Measurements from ENCODE around the gene ARID5A. TPM values are rescaled to one million over a fixed set of nuclear protein-coding genes. Genes with fewer than 3 reads are reported as not detected.

The ARID5A gene
- total RNA-seq, 1 experiment from 2014 or later = 3.3 TPM

- BruUV-seq (replicated peaks) = no TSS peak
- DNase-seq = no peak
- Mint-ChIP-seq H3K27me3 (ENCODE audit: insufficient read depth, unreplicated experiment) (peaks cover 3% of the 10 kb centered on the region), H3K4me1 (ENCODE audit: low read depth, unreplicated experiment) (peaks cover 20% of the 10 kb centered on the region), H3K4me3 (ENCODE audit: unreplicated experiment) (no peak overlapping the region), H3K9me3 (ENCODE audit: unreplicated experiment) (no peaks in the 10 kb centered on the region), H3K27ac (ENCODE audit: unreplicated experiment) (no peak overlapping the region), H3K36me3 (ENCODE audit: insufficient read depth, unreplicated experiment) (peaks cover 17% of the 10 kb centered on the region)
- intact Hi-C loops (cut with micrococcal nuclease; ENCODE audit: unreplicated experiment) = loop anchor here (1.0 to 5.0 kb wide), 5 partner anchors 27 to 243 kb away; partner anchors contain the start of genes ARID5A, CIAO1, SNRNP200 and TMEM127
- Histone ChIP-seq H3K4me3 (ENCODE audit: low read depth, low read length) (no peak overlapping the region), H3K27me3 (replicated peaks; ENCODE audit: control insufficient read depth, insufficient read depth, low read length) (no peaks in the 10 kb centered on the region), H3K9me3 (no peaks in the 10 kb centered on the region), H3K4me1 (peaks cover 30% of the 10 kb centered on the region), H3K36me3 (ENCODE audit: control insufficient read depth, insufficient read depth, low read length) (no peaks in the 10 kb centered on the region)
- POLR2A ChIA-PET = no interaction called here
- TF ChIP-seq CTCF (IDR thresholded peaks at IDR 0.05; ENCODE audit: insufficient read depth in 1 of 2, low read depth in 1 of 2, low read length in 1 of 2, severe bottlenecking in 1 of 2, unreplicated experiment in 1 of 2) = no peak
- CTCF ChIA-PET = interaction anchor here (0.5 to 2.9 kb wide), 9 partner anchors 14 to 236 kb away, joined by 3 to 113 read pairs (median 5); no protein-coding TSS in a partner anchor
These were observed 26.7 kb upstream of the ARID5A start for GRCh38 chr2:96509847-96510230.

- intact Hi-C loops (cut with micrococcal nuclease; ENCODE audit: unreplicated experiment) = no loop called here
- CTCF ChIA-PET = interaction anchor here (2.9 kb wide), 1 partner anchor 103 kb away, joined by 113 read pairs; no protein-coding TSS in a partner anchor
- no peak overlapping the region for H3K4me3 ChIP-seq (ENCODE audit: low read depth, low read length)
- Mint-ChIP-seq H3K4me1 (ENCODE audit: low read depth, unreplicated experiment) (peaks cover 8% of the 10 kb centered on the region), H3K4me3 (ENCODE audit: unreplicated experiment) (no peak overlapping the region), H3K9me3 (ENCODE audit: unreplicated experiment) (peaks cover 1% of the 10 kb centered on the region), H3K27ac (ENCODE audit: unreplicated experiment) (no peak overlapping the region), H3K36me3 (ENCODE audit: insufficient read depth, unreplicated experiment) (peaks cover 8% of the 10 kb centered on the region), H3K27me3 (ENCODE audit: insufficient read depth, unreplicated experiment) (peaks cover 3% of the 10 kb centered on the region)
- H3K4me1 ChIP-seq = peaks cover 17% of the 10 kb centered on the region
- H3K9me3 ChIP-seq = no peaks in the 10 kb centered on the region
- TF ChIP-seq CTCF (IDR thresholded peaks at IDR 0.05; ENCODE audit: insufficient read depth in 1 of 2, low read depth in 1 of 2, low read length in 1 of 2, severe bottlenecking in 1 of 2, unreplicated experiment in 1 of 2) = no peak
- no peaks in the 10 kb centered on the region for H3K27me3 ChIP-seq (replicated peaks; ENCODE audit: control insufficient read depth, insufficient read depth, low read length)
- DNase-seq = no peak
- no peaks in the 10 kb centered on the region for H3K36me3 ChIP-seq (ENCODE audit: control insufficient read depth, insufficient read depth, low read length)
- BruUV-seq (replicated peaks) = no TSS peak
- POLR2A ChIA-PET = no interaction called here
These were observed 25.5 kb upstream of the ARID5A start for GRCh38 chr2:96510931-96511595.

- Histone ChIP-seq H3K4me1 (peaks cover 10% of the 10 kb centered on the region), H3K27me3 (replicated peaks; ENCODE audit: control insufficient read depth, insufficient read depth, low read length) (no peaks in the 10 kb centered on the region), H3K36me3 (ENCODE audit: control insufficient read depth, insufficient read depth, low read length) (no peaks in the 10 kb centered on the region), H3K4me3 (ENCODE audit: low read depth, low read length) (no peak overlapping the region), H3K9me3 (peaks cover under 1% of the 10 kb centered on the region; the same call in 1 of the 2 replicates)
- ChIA-PET POLR2A (no interaction called here), CTCF (no interaction called here)
- H3K36me3 Mint-ChIP-seq (ENCODE audit: insufficient read depth, unreplicated experiment) = peaks cover 8% of the 10 kb centered on the region
- BruUV-seq (replicated peaks) = no TSS peak
- no peak overlapping the region for H3K4me3 Mint-ChIP-seq (ENCODE audit: unreplicated experiment)
- H3K4me1 Mint-ChIP-seq (ENCODE audit: low read depth, unreplicated experiment) = peaks cover 8% of the 10 kb centered on the region
- intact Hi-C loops (cut with micrococcal nuclease; ENCODE audit: unreplicated experiment) = no loop called here
- H3K27ac Mint-ChIP-seq (ENCODE audit: unreplicated experiment) = no peak overlapping the region
- TF ChIP-seq CTCF (IDR thresholded peaks at IDR 0.05; ENCODE audit: insufficient read depth in 1 of 2, low read depth in 1 of 2, low read length in 1 of 2, severe bottlenecking in 1 of 2, unreplicated experiment in 1 of 2) = no peak
- DNase-seq = no peak
- H3K9me3 Mint-ChIP-seq (ENCODE audit: unreplicated experiment) = peaks cover 9% of the 10 kb centered on the region
- H3K27me3 Mint-ChIP-seq (ENCODE audit: insufficient read depth, unreplicated experiment) = peaks cover 3% of the 10 kb centered on the region
These were observed 24.7 kb upstream of the ARID5A start for GRCh38 chr2:96511851-96512250.
